Pancreas (tissue), 10 donors: ENCODE measurements around the gene C11orf54. TPM values are rescaled to one million over a fixed set of nuclear protein-coding genes. Genes with fewer than 3 reads are reported as not detected.

ENCODE experiments used
- ATAC-seq, 4 donors: fragments of 200-7000 bp; cut with Tn5 transposase; one replicate each; pipeline versions ENCODE4 v1.8.0 to v1.9.1; 2020; ENCODE audit warnings: mild to moderate bottlenecking in 4 of 4, moderate library complexity in 4 of 4
- DNase-seq, 6 donors: peaks; one replicate each; pipeline ENCODE4 v3.0.0-alpha.2; 2020
- FAIRE-seq: peaks from 2 replicates; lab custom pipeline; 2012; peaks lifted over from hg19 to GRCh38; lab: Jason Lieb, UNC
- H3K27ac ChIP-seq, 4 donors: fragments of 200-600 bp; sonication (generic); 1 replicate in 3 of 4; 2 replicates in 1 of 4; pipeline versions ENCODE4 v1.5.0 to v1.8.0; 2020
- H3K27me3 ChIP-seq, 4 donors: fragments of 200-600 bp; one replicate each; pipeline ENCODE4 v1.8.0; 2021
- H3K36me3 ChIP-seq, 3 donors: fragments of 200-600 bp; sonication (generic) in 1 of 3; one replicate each; pipeline versions ENCODE4 v1.5.0 to v1.8.0; 2020 to 2021
- H3K4me1 ChIP-seq, 3 donors: fragments of 200-600 bp; one replicate each; pipeline ENCODE4 v1.8.0; 2021
- H3K4me3 ChIP-seq, 4 donors: fragments of 200-600 bp; sonication (generic) in 2 of 4; one replicate each; pipeline versions ENCODE4 v1.5.0 to v1.8.0; 2020 to 2021
- H3K9me3 ChIP-seq, 4 donors: fragments of 200-600 bp; one replicate each; pipeline ENCODE4 v1.8.0; 2021
- WGBS, 2 donors: extraction: QIAGEN DNeasy Blood & Tissue Kit; methylation state at CpG; one replicate each; pipeline ENCODE4 v1.1.7; 2013; 5-methylcytosine and 5-hydroxymethylcytosine counted together
- intact Hi-C, 3 donors: fragments of 100-400 bp; cut with DNase I; formaldehyde crosslinking; loops; one replicate each; pipeline versions ENCODE4 v1.11.1 to v1.14.2; 2022
- polyA plus RNA-seq, 2 donors: library from polyadenylated mRNA; stranded (reverse); fragments of 200-250 nt; gene quantifications; one replicate each; pipeline ENCODE4 v1.2.3, GENCODE V29; 2013
- total RNA-seq, 6 donors: library from RNA; stranded (reverse); fragmentation: NEBNext Ultra II Directional in 4 of 6; extraction: Animal tissue kit (Norgen Biotek cat#: 25700) in 4 of 6; gene quantifications; one replicate each; pipeline versions ENCODE4 v1.2.1 to v1.2.4, GENCODE V29; 2021 to 2023
- TF ChIP-seq, protein P1 (sequence below), 4 donors: fragments of 200-600 bp; sonication (generic) in 3 of 4; IDR thresholded peaks; one replicate each; pipeline versions ENCODE4 v1.5.0 to v1.8.0; 2021; ENCODE audit warnings: antibody characterized with exemption in 4 of 4
- donor health status: healthy with polysubstance abuse.
- donor health status: DM: no; HTN: no; CAD: no; lungs with moderate emphysema.
- donor health status: DM: no; HTN: no; CAD: no.
- donor health status: control.
- donor health status: control.
- donor health status: Bipolar disorder and iron deficiency.
- donor health status: DM: yes; HTN: yes; CAD: no.
- donor health status: DM: no; HTN: no; CAD: no.
- donor health status: DM: no; HTN: no; CAD: no.
- donor health status: DM: yes; HTN: yes; CAD: no.

Gene C11orf54
- total and polyA plus RNA-seq, 8 donors = 12.5 to 30.9 (median 23.2) TPM

GRCh38 chr11:93732237-93732892 lies 9.1 kb upstream of the C11orf54 start:
- intact Hi-C loops = no loop called here
- Histone ChIP-seq H3K27me3 (no peaks in the 10 kb centered on the region), H3K4me1 (peaks cover 6 to 27% (median 18%) of the 10 kb centered on the region in 3 donors), H3K9me3 (no peaks in the 10 kb centered on the region), H3K36me3 (peaks cover 5 to 87% (median 69%) of the 10 kb centered on the region in 3 donors), H3K4me3 (no peak overlapping the region), H3K27ac (no peak overlapping the region)
- TF ChIP-seq, protein P1, sequence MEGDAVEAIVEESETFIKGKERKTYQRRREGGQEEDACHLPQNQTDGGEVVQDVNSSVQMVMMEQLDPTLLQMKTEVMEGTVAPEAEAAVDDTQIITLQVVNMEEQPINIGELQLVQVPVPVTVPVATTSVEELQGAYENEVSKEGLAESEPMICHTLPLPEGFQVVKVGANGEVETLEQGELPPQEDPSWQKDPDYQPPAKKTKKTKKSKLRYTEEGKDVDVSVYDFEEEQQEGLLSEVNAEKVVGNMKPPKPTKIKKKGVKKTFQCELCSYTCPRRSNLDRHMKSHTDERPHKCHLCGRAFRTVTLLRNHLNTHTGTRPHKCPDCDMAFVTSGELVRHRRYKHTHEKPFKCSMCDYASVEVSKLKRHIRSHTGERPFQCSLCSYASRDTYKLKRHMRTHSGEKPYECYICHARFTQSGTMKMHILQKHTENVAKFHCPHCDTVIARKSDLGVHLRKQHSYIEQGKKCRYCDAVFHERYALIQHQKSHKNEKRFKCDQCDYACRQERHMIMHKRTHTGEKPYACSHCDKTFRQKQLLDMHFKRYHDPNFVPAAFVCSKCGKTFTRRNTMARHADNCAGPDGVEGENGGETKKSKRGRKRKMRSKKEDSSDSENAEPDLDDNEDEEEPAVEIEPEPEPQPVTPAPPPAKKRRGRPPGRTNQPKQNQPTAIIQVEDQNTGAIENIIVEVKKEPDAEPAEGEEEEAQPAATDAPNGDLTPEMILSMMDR (IDR thresholded peaks at IDR 0.05) = no peak
- DNase-seq (no peak), FAIRE-seq (no peak), ATAC-seq (no peak)
- WGBS, 2 donors = 48% methylated on average over 4 of the region's 4 CpGs

DNA sequence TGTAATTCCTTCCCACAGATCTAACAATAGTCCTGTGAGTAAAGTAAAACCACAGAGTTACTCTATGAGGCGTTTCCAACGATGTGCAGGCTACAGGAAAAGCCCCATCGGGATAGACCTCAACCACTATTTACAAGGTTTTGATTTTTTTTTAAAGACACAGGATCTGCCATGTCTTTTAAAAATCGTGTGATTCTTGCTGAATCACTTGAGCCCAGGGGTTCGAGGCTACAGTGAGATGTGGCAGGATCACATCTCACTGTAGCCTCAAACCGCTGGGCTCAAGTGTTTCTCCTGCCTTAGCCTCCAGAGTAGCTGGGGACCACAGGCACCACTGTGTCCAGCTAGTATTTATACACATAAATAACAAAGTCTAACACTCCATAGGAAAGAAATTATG lies 8.0 kb upstream of the C11orf54 start:
- no peak overlapping the region for H3K27ac ChIP-seq
- 56 to 62% methylated on average over 6 of the region's 6 CpGs for WGBS, 2 donors
- TF ChIP-seq, protein P1 (IDR thresholded peaks at IDR 0.05) = no peak
- no peaks in the 10 kb centered on the region for H3K9me3 ChIP-seq
- DNase-seq = no peak
- no peak for FAIRE-seq
- H3K36me3 ChIP-seq = peaks cover 5 to 86% (median 68%) of the 10 kb centered on the region in 3 donors
- no peaks in the 10 kb centered on the region for H3K27me3 ChIP-seq
- H3K4me1 ChIP-seq = peaks cover 12 to 36% (median 29%) of the 10 kb centered on the region in 3 donors
- ATAC-seq = no peak
- intact Hi-C loops = no loop called here
- H3K4me3 ChIP-seq = no peak overlapping the region

- intact Hi-C loops = no loop called here
- DNase-seq = no peak
- no peaks in the 10 kb centered on the region for H3K9me3 ChIP-seq
- 77 to 84% methylated on average over 1 of the region's 1 CpG for WGBS, 2 donors
- TF ChIP-seq, protein P1 (IDR thresholded peaks at IDR 0.05) = no peak
- H3K27me3 ChIP-seq = no peaks in the 10 kb centered on the region
- peaks cover 23 to 47% (median 39%) of the 10 kb centered on the region in 3 donors for H3K4me1 ChIP-seq
- H3K4me3 ChIP-seq = no peak overlapping the region
- no peak for ATAC-seq
- H3K36me3 ChIP-seq = peaks cover 5 to 82% (median 58%) of the 10 kb centered on the region in 3 donors
- no peak overlapping the region for H3K27ac ChIP-seq
- no peak for FAIRE-seq
Observed at GRCh38 chr11:93734427-93735222, 6.8 kb upstream of the C11orf54 start.

DNA sequence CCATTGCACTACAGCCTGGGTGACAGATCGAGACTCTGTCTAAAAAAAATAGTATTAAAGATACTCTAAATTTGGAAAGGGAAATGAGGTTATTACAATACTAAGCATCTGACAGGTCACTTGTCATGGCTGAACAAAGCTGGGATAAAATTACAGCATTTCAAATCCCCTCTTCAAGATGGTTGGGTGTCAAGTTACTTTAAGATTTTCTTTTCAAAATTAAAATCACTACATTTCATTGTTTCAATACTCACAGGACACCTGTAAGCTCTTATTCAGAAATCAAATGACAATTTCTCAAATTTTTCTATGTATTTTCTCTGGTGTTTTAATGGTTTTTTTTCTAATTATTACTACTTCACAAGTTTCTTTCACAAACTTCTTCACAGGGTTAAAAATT lies 5.8 kb upstream of the C11orf54 start:
- no peaks in the 10 kb centered on the region for H3K27me3 ChIP-seq
- DNase-seq (no peak), ATAC-seq (no peak), FAIRE-seq (no peak)
- intact Hi-C loops = no loop called here
- H3K9me3 ChIP-seq = no peaks in the 10 kb centered on the region
- no peak overlapping the region for H3K4me3 ChIP-seq
- WGBS, 2 donors = 90 to 92% methylated on average over 1 of the region's 1 CpG
- H3K4me1 ChIP-seq = peaks cover 24 to 48% (median 39%) of the 10 kb centered on the region in 3 donors
- H3K27ac ChIP-seq = no peak overlapping the region
- peaks cover 5 to 74% (median 52%) of the 10 kb centered on the region in 3 donors for H3K36me3 ChIP-seq
- TF ChIP-seq, protein P1 (IDR thresholded peaks at IDR 0.05) = no peak
